ENCODE results near the gene GFER.
"Not testable (repeated sequence)": the region's sequence is repeated elsewhere in the genome, so short reads cannot be mapped to it uniquely, and the experiment has no call there.

Gene GFER

GRCh38 chr16:2008009-2008526 is 24.1 kb downstream of the GFER start:
- DNase-seq = peak; percentile 60

GRCh38 chr16:2008631-2009163 is 24.7 kb downstream of the GFER start:
- DNase-seq = peak; percentile 41

- DNase-seq = no peak
These were observed 25.2 kb downstream of the GFER start for GRCh38 chr16:2009164-2009711.

- DNase-seq = peak; percentile 83
These were observed 26.0 kb downstream of the GFER start, which contains the start of gene ZNF598 for GRCh38 chr16:2009791-2010510. Gene ZNF598 (minus strand): TSS chr16:2009821.

- not testable (repeated sequence) for DNase-seq
These were observed 27.7 kb downstream of the GFER start for GRCh38 chr16:2011726-2012125.

GRCh38 chr16:2013527-2013926 is 29.5 kb downstream of the GFER start:
- no peak for DNase-seq

- DNase-seq = no peak
These were observed 31.3 kb downstream of the GFER start for GRCh38 chr16:2015117-2015946.

GRCh38 chr16:2015947-2016208 is 31.9 kb downstream of the GFER start:
- DNase-seq = no peak

GRCh38 chr16:2016407-2016922 is 32.5 kb downstream of the GFER start:
- no peak for DNase-seq

GRCh38 chr16:2019518-2019920 is 35.5 kb downstream of the GFER start, which contains the start of gene NPW:
Gene NPW (plus strand): TSS chr16:2019785.
- DNase-seq = no peak

- no peak for DNase-seq
These were observed 36.2 kb downstream of the GFER start for GRCh38 chr16:2019921-2020831.

- peak; percentile 68 for DNase-seq
These were observed 38.7 kb downstream of the GFER start for GRCh38 chr16:2022723-2023091.

GRCh38 chr16:2023092-2024031 is 39.4 kb downstream of the GFER start:
- peak; percentile 85 for DNase-seq

- DNase-seq = no peak
These were observed 40.0 kb downstream of the GFER start for GRCh38 chr16:2024032-2024420.

- DNase-seq = no peak
These were observed 41.3 kb downstream of the GFER start for GRCh38 chr16:2025251-2025650.

GRCh38 chr16:2025878-2026460 is 42.0 kb downstream of the GFER start:
- no peak for DNase-seq

- no peak for DNase-seq
These were observed 42.5 kb downstream of the GFER start, which contains the start of gene NHERF2 for GRCh38 chr16:2026461-2027023. Gene NHERF2 (plus strand): TSS chr16:2026902. CDS start chr16:2027006, 104 bp downstream.

- peak; percentile 56 for DNase-seq
These were observed 43.3 kb downstream of the GFER start for GRCh38 chr16:2027024-2028010.

- DNase-seq = no peak
These were observed 44.2 kb downstream of the GFER start for GRCh38 chr16:2028146-2028545.

Measured in EL (cell line).